Large intestine (tissue), 3 donors: ENCODE results near the gene ZNF516. TPM values are rescaled to one million over a fixed set of nuclear protein-coding genes. Genes with fewer than 3 reads are reported as not detected.
A peak's percentile ranks its signal among the peaks of the same experiment; 100 is the strongest.

ENCODE experiments used
- DNase-seq, 2 donors: peaks; one replicate each; pipeline versions ENCODE4 v3.0.0 to v3.0.0-alpha.2; 2013
- H3K27ac ChIP-seq: one replicate; pipeline ENCODE4 v1.5.1; 2013; ENCODE audit warnings: low read length
- H3K27me3 ChIP-seq: 2 replicates; pipeline ENCODE4 v1.6.1; 2013; ENCODE audit warnings: low read length; ENCODE audit not compliant: control insufficient read depth, insufficient read depth
- H3K36me3 ChIP-seq: 2 replicates; pipeline ENCODE4 v1.6.1; 2013; ENCODE audit warnings: low read length; ENCODE audit not compliant: control insufficient read depth, insufficient read depth
- H3K4me1 ChIP-seq: one replicate; pipeline ENCODE4 v1.6.1; 2013; ENCODE audit warnings: low read length; ENCODE audit not compliant: control insufficient read depth, insufficient read depth
- H3K4me3 ChIP-seq: one replicate; pipeline ENCODE4 v1.5.1; 2013; ENCODE audit warnings: low read length
- H3K9me3 ChIP-seq: one replicate; pipeline ENCODE4 v1.6.1; 2013; ENCODE audit warnings: mild to moderate bottlenecking, low read depth, low read length, moderate library complexity; ENCODE audit not compliant: control insufficient read depth
- WGBS: methylation state at CpG from one replicate; pipeline ENCODE4 v1.1.5; 2013; ENCODE audit warnings: low lambda C conversion rate; ENCODE audit not compliant: insufficient coverage; 5-methylcytosine and 5-hydroxymethylcytosine counted together
- polyA plus RNA-seq: library from polyadenylated mRNA; unstranded; fragments of 120-200 nt; gene quantifications from one replicate; pipeline ENCODE4 v1.2.1, GENCODE V29; 2013

The ZNF516 gene
- polyA plus RNA-seq, 1 donor = 18.4 TPM

DNA sequence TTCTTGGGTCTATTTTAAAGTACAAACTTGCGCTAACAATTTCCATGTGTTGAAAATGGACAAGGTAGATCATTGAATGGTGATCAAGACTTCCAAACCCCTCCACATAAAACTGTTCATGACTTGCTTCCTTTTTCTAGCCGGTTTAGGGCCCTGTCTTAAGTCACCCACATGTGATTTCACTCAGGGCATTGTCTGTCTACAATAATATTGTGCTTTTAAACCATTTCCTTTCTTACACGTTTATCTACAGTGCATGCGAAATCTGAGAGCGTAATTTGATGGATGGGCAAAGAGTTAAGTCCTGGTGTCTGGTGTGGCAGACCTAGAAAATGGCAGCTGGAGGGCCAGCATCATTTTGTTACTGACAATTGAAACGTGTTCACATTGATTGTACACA lies 2.0 kb upstream of the ZNF516 start:
- Histone ChIP-seq H3K27ac (no peak overlapping the region), H3K4me1 (no peaks in the 10 kb centered on the region), H3K36me3 (no peaks in the 10 kb centered on the region), H3K27me3 (no peaks in the 10 kb centered on the region), H3K4me3 (no peak overlapping the region), H3K9me3 (no peaks in the 10 kb centered on the region)
- 42% methylated on average over 2 of the region's 6 CpGs for WGBS
- no peak for DNase-seq

DNA sequence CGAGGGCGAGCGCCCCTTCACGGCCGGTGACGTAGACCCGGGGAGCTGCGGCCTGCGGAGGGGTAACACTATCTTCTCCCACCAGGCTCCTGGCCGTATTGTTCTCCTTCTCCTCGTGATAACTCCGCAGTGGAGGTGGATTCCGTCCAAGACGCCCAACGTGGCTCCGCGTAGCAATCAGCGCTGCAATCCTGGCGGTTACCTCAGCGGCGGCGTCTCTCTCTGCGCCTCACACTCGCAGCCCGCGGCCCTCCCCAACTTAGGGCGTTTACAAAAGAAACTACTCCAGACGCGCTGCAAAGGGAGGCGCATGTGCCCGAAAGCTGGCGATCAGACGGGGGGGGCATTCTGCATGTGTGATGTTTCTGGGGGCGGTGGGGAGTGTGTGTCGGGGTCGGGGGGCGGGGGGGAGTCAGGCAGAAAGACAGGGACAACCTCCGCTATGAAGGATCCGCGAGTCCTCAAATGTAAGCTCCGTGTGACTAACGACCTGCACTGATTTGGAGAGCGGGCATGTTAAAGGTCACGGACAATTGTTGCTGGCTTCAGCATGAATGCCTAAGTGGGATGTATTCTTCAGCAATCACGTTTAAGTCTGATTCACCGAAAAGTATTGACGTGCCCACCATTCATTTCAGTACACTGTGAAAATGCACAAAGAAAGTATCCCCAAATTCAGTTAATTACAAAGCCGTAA lies 1.3 kb upstream of the ZNF516 start:
- 80% methylated on average over 2 of the region's 48 CpGs for WGBS
- no peaks in the 10 kb centered on the region for H3K9me3 ChIP-seq
- H3K27me3 ChIP-seq = no peaks in the 10 kb centered on the region
- peak overlapping the region; percentile 68 for H3K4me3 ChIP-seq
- peak overlapping the region; percentile 11 for H3K27ac ChIP-seq
- no peaks in the 10 kb centered on the region for H3K36me3 ChIP-seq
- H3K4me1 ChIP-seq = no peaks in the 10 kb centered on the region
- DNase-seq = peak in 1 of 2 donors; percentile 72

- Histone ChIP-seq H3K27ac (peak overlapping the region; percentile 54), H3K27me3 (no peaks in the 10 kb centered on the region), H3K4me1 (peaks cover 1% of the 10 kb centered on the region), H3K4me3 (peak overlapping the region; percentile 68), H3K36me3 (no peaks in the 10 kb centered on the region), H3K9me3 (no peaks in the 10 kb centered on the region)
- peak in 1 of 2 donors; percentile 74 for DNase-seq
- WGBS = 10% methylated on average over 2 of the region's 43 CpGs
Observed at GRCh38 chr18:76495435-76496193, 572 bp upstream of the ZNF516 start.

- no peaks in the 10 kb centered on the region for H3K36me3 ChIP-seq
- no peaks in the 10 kb centered on the region for H3K27me3 ChIP-seq
- no peaks in the 10 kb centered on the region for H3K9me3 ChIP-seq
- H3K27ac ChIP-seq = peak overlapping the region; percentile 90
- peak in 1 of 2 donors; percentile 62 for DNase-seq
- H3K4me1 ChIP-seq = peaks cover 12% of the 10 kb centered on the region
- H3K4me3 ChIP-seq = peak overlapping the region; percentile 69
- WGBS = no CpG with 5 or more reads among the region's 56 CpGs
Observed at GRCh38 chr18:76494231-76495005, 624 bp downstream of the ZNF516 start.

DNA sequence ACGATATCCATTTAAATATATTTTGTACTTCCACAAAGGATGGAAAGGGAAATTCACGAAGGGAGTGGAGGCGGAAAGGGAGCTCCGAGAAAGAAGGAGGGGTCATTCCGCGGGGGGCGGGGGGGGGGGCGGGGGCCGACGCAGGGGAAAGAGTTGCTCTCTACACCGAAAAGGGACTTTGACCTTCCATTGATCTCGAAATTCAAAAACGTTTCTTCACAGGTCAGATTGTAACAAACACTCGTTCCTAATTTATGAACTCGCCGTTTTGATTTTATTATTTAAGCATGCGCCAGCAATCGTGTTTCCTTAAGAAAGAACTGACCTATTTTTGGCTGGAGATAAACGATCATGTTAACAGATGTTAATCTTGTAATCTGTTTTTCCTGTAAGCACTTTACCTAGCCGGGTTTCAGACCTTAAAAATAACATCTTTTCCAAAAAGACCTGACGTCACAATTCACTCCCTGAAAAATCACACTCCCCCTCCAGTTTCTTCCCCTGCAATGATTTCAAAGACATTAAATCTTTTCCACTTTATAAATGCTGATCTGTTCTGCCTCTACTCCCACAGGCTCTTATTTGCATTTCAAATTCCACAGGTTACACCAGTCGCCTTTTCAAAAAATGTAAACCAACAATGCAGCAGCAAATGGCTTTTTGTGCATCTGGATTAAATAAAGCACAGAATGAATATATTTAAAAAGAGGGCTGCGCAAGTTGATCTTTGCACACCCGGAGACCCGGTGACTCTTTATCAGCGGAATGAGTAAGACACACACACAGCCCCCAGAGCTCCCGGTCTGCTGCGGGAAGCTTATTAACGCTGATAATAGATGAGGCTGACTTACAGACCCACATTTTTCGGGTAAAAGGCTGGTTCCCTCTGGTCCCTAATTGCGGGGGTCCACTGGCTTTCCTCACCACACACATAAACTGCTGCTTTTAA lies 1.6 kb downstream of the ZNF516 start:
- Histone ChIP-seq H3K4me3 (peak overlapping the region; percentile 69), H3K36me3 (no peaks in the 10 kb centered on the region), H3K27ac (peak overlapping the region; percentile 90), H3K27me3 (no peaks in the 10 kb centered on the region), H3K4me1 (peaks cover 12% of the 10 kb centered on the region), H3K9me3 (no peaks in the 10 kb centered on the region)
- peak; percentile 68 to 83 for DNase-seq
- 3% methylated on average over 5 of the region's 31 CpGs for WGBS

GRCh38 chr18:76492669-76493212 lies 2.3 kb downstream of the ZNF516 start:
- no peaks in the 10 kb centered on the region for H3K9me3 ChIP-seq
- WGBS = no CpG with 5 or more reads among the region's 31 CpGs

GRCh38 chr18:76491776-76492668 lies 3.0 kb downstream of the ZNF516 start:
- Histone ChIP-seq H3K4me3 (peak overlapping the region; percentile 69), H3K27ac (peak overlapping the region; percentile 90), H3K27me3 (no peaks in the 10 kb centered on the region), H3K36me3 (no peaks in the 10 kb centered on the region), H3K9me3 (no peaks in the 10 kb centered on the region), H3K4me1 (peaks cover 18% of the 10 kb centered on the region)
- DNase-seq = peak in 1 of 2 donors; percentile 76
- WGBS = no CpG with 5 or more reads among the region's 70 CpGs

More at GRCh38 chr18:76492669-76493212, 2.3 kb downstream of the ZNF516 start:
- peaks cover 15% of the 10 kb centered on the region for H3K4me1 ChIP-seq
- peak overlapping the region; percentile 69 for H3K4me3 ChIP-seq
- H3K27ac ChIP-seq = peak overlapping the region; percentile 90
- no peaks in the 10 kb centered on the region for H3K36me3 ChIP-seq
- DNase-seq = peak; percentile 99
- H3K27me3 ChIP-seq = no peaks in the 10 kb centered on the region

- no CpG with 5 or more reads among the region's 31 CpGs for WGBS
- H3K27me3 ChIP-seq = no peaks in the 10 kb centered on the region
- H3K4me3 ChIP-seq = peak overlapping the region; percentile 69
- peaks cover 18% of the 10 kb centered on the region for H3K4me1 ChIP-seq
- no peaks in the 10 kb centered on the region for H3K9me3 ChIP-seq
- H3K36me3 ChIP-seq = no peaks in the 10 kb centered on the region
- peak; percentile 71 to 74 for DNase-seq
- peak overlapping the region; percentile 90 for H3K27ac ChIP-seq
Observed at GRCh38 chr18:76491473-76491775, 3.6 kb downstream of the ZNF516 start.
